Measurements from ENCODE around the gene SOCS2. TPM values are rescaled to one million over a fixed set of nuclear protein-coding genes. Genes with fewer than 3 reads are reported as not detected.

The SOCS2 gene
- total RNA-seq, 1 donor from 2014 or later, result 8.4 TPM

DNA sequence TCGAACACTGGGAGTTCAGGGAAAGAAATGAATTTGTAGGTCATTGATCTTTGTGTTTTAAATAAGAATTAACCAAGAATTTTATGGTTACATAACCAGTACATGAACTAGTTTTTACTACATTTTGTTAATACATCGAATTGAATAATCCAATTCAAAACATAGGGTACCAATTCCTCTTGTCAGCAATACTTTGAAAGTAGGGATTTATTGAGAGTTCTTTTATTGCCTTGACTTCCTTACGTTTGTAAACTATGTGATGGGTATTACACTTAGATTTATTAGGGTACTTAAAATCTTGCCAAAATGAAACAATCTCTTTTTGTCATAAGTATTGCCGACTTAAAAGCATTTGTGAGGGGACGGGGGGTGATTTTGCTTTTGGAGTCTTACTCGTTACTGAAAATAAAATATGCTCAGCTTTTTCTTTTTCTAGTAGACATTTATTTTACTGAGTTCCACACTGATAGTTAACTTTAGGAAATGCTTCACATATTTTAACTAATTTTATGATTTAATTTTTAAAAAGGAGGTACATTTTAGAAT lies 22.4 kb downstream of the SOCS2 start:
- H3K27me3 Mint-ChIP-seq, result peaks cover 43% of the 10 kb centered on the region
- no peaks in the 10 kb centered on the region for H3K36me3 Mint-ChIP-seq (ENCODE audit: insufficient read depth)
- no peaks in the 10 kb centered on the region for H3K9me3 Mint-ChIP-seq (ENCODE audit: low read depth)
- TF ChIP-seq, protein P1, sequence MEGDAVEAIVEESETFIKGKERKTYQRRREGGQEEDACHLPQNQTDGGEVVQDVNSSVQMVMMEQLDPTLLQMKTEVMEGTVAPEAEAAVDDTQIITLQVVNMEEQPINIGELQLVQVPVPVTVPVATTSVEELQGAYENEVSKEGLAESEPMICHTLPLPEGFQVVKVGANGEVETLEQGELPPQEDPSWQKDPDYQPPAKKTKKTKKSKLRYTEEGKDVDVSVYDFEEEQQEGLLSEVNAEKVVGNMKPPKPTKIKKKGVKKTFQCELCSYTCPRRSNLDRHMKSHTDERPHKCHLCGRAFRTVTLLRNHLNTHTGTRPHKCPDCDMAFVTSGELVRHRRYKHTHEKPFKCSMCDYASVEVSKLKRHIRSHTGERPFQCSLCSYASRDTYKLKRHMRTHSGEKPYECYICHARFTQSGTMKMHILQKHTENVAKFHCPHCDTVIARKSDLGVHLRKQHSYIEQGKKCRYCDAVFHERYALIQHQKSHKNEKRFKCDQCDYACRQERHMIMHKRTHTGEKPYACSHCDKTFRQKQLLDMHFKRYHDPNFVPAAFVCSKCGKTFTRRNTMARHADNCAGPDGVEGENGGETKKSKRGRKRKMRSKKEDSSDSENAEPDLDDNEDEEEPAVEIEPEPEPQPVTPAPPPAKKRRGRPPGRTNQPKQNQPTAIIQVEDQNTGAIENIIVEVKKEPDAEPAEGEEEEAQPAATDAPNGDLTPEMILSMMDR (IDR thresholded peaks at IDR 0.05; ENCODE audit: unreplicated experiment), result no peak
- no peak overlapping the region for H3K4me3 Mint-ChIP-seq (ENCODE audit: low read depth)
- DNase-seq (ENCODE audit: low spot score, unreplicated experiment), result no peak
- no peak overlapping the region for H3K27ac Mint-ChIP-seq
- peaks cover 4% of the 10 kb centered on the region for H3K4me1 Mint-ChIP-seq (ENCODE audit: low read depth)

DNA sequence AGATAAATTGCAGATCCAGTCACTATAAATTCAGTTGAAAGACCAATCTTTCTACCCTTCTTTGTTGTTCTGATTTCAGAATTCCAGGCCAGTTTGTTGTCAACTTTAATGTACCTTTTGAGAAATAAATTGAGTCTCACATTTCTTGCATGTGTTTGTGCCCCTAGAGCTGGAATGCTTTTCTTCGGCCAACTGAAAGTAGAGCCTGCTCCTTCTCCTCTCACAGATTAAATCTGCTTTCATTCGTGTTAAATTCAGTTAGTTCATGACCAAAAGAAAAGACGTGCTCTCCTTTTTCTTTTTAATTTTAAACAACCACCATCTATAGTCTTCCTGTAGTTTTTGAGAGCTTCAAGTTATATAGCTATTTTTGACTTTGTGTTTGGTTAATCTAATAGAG lies 22.9 kb downstream of the SOCS2 start:
- no peaks in the 10 kb centered on the region for H3K36me3 Mint-ChIP-seq (ENCODE audit: insufficient read depth)
- H3K4me3 Mint-ChIP-seq (ENCODE audit: low read depth), result no peak overlapping the region
- H3K27me3 Mint-ChIP-seq, result peaks cover 39% of the 10 kb centered on the region
- TF ChIP-seq, protein P1 (IDR thresholded peaks at IDR 0.05; ENCODE audit: unreplicated experiment), result no peak
- H3K4me1 Mint-ChIP-seq (ENCODE audit: low read depth), result peaks cover 4% of the 10 kb centered on the region
- H3K27ac Mint-ChIP-seq, result no peak overlapping the region
- DNase-seq (ENCODE audit: low spot score, unreplicated experiment), result no peak
- no peaks in the 10 kb centered on the region for H3K9me3 Mint-ChIP-seq (ENCODE audit: low read depth)

DNA sequence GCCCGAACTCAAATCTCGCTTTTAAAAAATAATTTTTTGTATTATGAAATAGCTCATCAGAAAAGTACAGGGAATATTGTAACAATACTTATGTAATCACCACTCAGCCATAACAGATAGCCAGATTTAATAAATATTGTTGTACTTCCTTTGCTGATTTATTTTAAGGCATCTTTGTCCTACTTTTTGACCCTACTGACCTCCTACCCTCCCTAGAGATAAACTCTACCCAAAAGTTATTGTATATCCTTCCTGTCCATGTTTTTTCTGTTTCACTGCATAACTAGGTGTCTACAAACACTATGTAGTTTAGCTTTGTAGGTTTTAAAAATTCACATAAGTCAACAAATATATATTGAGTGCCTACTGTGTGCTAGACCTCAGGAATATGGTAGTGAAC lies 25.1 kb downstream of the SOCS2 start:
- Mint-ChIP-seq H3K27me3 (peaks cover 20% of the 10 kb centered on the region), H3K4me1 (ENCODE audit: low read depth) (no peaks in the 10 kb centered on the region), H3K4me3 (ENCODE audit: low read depth) (no peak overlapping the region), H3K9me3 (ENCODE audit: low read depth) (no peaks in the 10 kb centered on the region), H3K36me3 (ENCODE audit: insufficient read depth) (no peaks in the 10 kb centered on the region), H3K27ac (no peak overlapping the region)
- TF ChIP-seq, protein P1 (IDR thresholded peaks at IDR 0.05; ENCODE audit: unreplicated experiment), result no peak
- DNase-seq (ENCODE audit: low spot score, unreplicated experiment), result no peak

DNA sequence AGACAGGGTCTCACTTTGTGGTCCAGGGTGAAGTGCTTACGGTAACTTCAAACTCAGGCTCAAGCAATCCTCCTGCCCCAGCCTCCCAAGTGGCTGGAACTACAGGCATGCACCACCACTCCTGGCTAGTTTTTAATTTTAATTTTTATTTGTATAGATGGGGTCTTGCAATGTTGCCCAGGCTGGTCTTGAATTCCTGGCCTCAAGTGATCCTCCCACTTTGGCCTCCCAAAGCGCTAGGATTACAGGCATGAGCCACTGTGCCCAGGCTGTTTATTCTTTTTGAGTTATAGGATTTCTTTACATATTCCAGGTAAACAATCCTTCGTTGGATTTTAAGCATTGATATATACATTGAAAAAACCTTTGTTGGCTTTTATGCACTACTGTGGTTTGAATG lies 26.7 kb downstream of the SOCS2 start:
- H3K27ac Mint-ChIP-seq, result no peak overlapping the region

DNA sequence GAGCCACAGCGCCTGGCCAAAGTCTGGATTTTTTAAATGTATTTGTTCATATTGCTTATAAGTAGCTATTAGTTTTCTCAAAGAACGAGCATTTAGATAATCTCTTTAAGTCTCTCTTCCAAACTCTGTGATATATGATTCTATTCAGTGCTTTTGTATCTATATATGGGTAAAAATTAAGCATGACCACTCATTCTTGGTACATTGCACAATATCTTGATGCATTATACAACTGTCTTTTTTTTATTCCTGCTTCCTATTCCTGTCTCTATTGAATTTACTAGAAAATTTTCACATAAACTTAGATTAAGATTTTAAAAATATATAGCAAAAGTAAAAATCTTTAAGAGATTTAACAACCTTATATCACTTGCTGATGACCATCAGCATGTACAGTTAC lies 29.1 kb downstream of the SOCS2 start:
- Mint-ChIP-seq H3K4me1 (ENCODE audit: low read depth) (no peaks in the 10 kb centered on the region), H3K27ac (no peak overlapping the region), H3K36me3 (ENCODE audit: insufficient read depth) (no peaks in the 10 kb centered on the region), H3K9me3 (ENCODE audit: low read depth) (no peaks in the 10 kb centered on the region), H3K27me3 (no peaks in the 10 kb centered on the region), H3K4me3 (ENCODE audit: low read depth) (no peak overlapping the region)
- DNase-seq (ENCODE audit: low spot score, unreplicated experiment), result no peak
- TF ChIP-seq, protein P1 (IDR thresholded peaks at IDR 0.05; ENCODE audit: unreplicated experiment), result no peak

More for the DNA sequence above, 26.7 kb downstream of the SOCS2 start:
- no peaks in the 10 kb centered on the region for H3K4me1 Mint-ChIP-seq (ENCODE audit: low read depth)
- no peak overlapping the region for H3K4me3 Mint-ChIP-seq (ENCODE audit: low read depth)
- H3K36me3 Mint-ChIP-seq (ENCODE audit: insufficient read depth), result no peaks in the 10 kb centered on the region
- no peaks in the 10 kb centered on the region for H3K9me3 Mint-ChIP-seq (ENCODE audit: low read depth)
- H3K27me3 Mint-ChIP-seq, result peaks cover 10% of the 10 kb centered on the region
- TF ChIP-seq, protein P1 (IDR thresholded peaks at IDR 0.05; ENCODE audit: unreplicated experiment), result no peak
- DNase-seq (ENCODE audit: low spot score, unreplicated experiment), result no peak

All from progenitor cell of endocrine pancreas (in vitro differentiated cells).